OCI-LY7 (cell line): ENCODE results near the gene MISP3.

Experiments used
- CTCF ChIP-seq: fragments of 200-600 bp; sonication (generic); conservative IDR thresholded peaks from 2 replicates; pipeline ENCODE4 v1.5.1; 2014; ENCODE audit warnings: mild to moderate bottlenecking, antibody characterized with exemption, low read length, moderate library complexity, mixed read lengths
- EZH2phosphoT487 ChIP-seq: fragments of 200-600 bp; sonication (generic); IDR thresholded peaks from 2 replicates; pipeline ENCODE4 v1.6.1; 2018; ENCODE audit warnings: low read depth, borderline replicate concordance, mild to moderate bottlenecking, mixed run types, antibody characterized with exemption, low read length, moderate library complexity, mixed read lengths

GRCh38 chr19:14081797-14082674 is 9.4 kb downstream of the MISP3 start:
- TF ChIP-seq CTCF (no peak), EZH2phosphoT487 (no peak)
